ENCODE measurements around the gene IFNAR1. TPM values are rescaled to one million over a fixed set of nuclear protein-coding genes. Genes with fewer than 3 reads are reported as not detected.
A peak's percentile ranks its signal among the peaks of the same experiment; 100 is the strongest.

Gene IFNAR1
- total and polyA plus RNA-seq, 2 donors (not counting 3 experiments of a cell fraction or from before 2014, with no cell fraction given), result 16.2 to 47.8 TPM

- no peaks in the 10 kb centered on the region for H4K20me1 ChIP-seq (replicated peaks; ENCODE audit: control insufficient read depth, extremely low read depth, insufficient read depth, low read length)
- POLR2A ChIA-PET, result no interaction called here
- peak overlapping the region; percentile 70 for H3K27ac ChIP-seq (ENCODE audit: insufficient read depth, low read depth, low read length)
- BruUV-seq (replicated peaks), result no TSS peak
- H3K4me2 ChIP-seq (ENCODE audit: insufficient read depth, low read length), result no peak overlapping the region
- no peaks in the 10 kb centered on the region for H3K9me3 ChIP-seq (replicated peaks; ENCODE audit: control insufficient read depth, insufficient read depth, low read length)
- H3K9ac ChIP-seq (replicated peaks; ENCODE audit: extremely low read depth, insufficient read depth, low read length), result no peak overlapping the region
- H2AFZ ChIP-seq (ENCODE audit: low read depth, low read length), result peak overlapping the region; percentile 91
- no peak overlapping the region for H3K4me3 ChIP-seq (replicated peaks in 1 of 3; ENCODE audit: insufficient read depth in 1 of 3, low read depth in 1 of 3, low read length in 3 of 3)
- no peaks in the 10 kb centered on the region for H3K79me2 ChIP-seq (ENCODE audit: control insufficient read depth, insufficient read depth, low read length)
- dilution Hi-C loops (cut with MboI; ENCODE audit: extremely low pct_ligation_motif_present, low sequenced_read_pairs) (no loop called here), intact Hi-C loops (cut with micrococcal nuclease) (loop anchor here (1.0 kb wide), 2 partner anchors 23 to 35 kb away; partner anchors contain the start of genes IFNAR1 and IL10RB)
- TF ChIP-seq EZH2 (IDR thresholded peaks at IDR 0.05; ENCODE audit: borderline replicate concordance, low read depth, low read length, severe bottlenecking), result no peak
- TF ChIP-seq GATA2 (IDR thresholded peaks at IDR 0.05; ENCODE audit: insufficient read depth, insufficient read length, low read depth, low read length), result no peak
- no peak for TF ChIP-seq POLR2A (IDR thresholded peaks at IDR 0.05; ENCODE audit: low read depth, low read length)
- TF ChIP-seq MAX (IDR thresholded peaks at IDR 0.05; ENCODE audit: insufficient read depth, insufficient read length), result no peak
- no peak for TF ChIP-seq FOS (IDR thresholded peaks at IDR 0.05; ENCODE audit: borderline replicate concordance, insufficient read depth, low read length)
- no peak for TF ChIP-seq JUN (IDR thresholded peaks at IDR 0.05; ENCODE audit: borderline replicate concordance, insufficient read depth, insufficient read length, low read depth)
- TF ChIP-seq MYC (IDR thresholded peaks at IDR 0.05; ENCODE audit: low read depth, low read length), result no peak
- TF ChIP-seq POLR2AphosphoS5 (IDR thresholded peaks at IDR 0.05; ENCODE audit: insufficient read depth, low read depth, low read length), result no peak
- TF ChIP-seq CTCF (IDR thresholded peaks at IDR 0.05; ENCODE audit: extremely low read depth in 1 of 2, insufficient read depth in 1 of 2, low read depth in 1 of 2, low read length in 2 of 2), result no peak
- CTCF ChIA-PET, result interaction anchor here (1.1 to 1.3 kb wide), 2 partner anchors 15 to 60 kb away, joined by 3 read pairs; no protein-coding TSS in a partner anchor
- H3K4me1 ChIP-seq (ENCODE audit: control insufficient read depth, extremely low read depth, insufficient read depth, low read length), result peaks cover 26% of the 10 kb centered on the region
- H3K27me3 ChIP-seq (ENCODE audit: control insufficient read depth in 2 of 2, insufficient read depth in 2 of 2, low read length in 2 of 2), result no peaks in the 10 kb centered on the region
- H3K9me1 ChIP-seq (replicated peaks; ENCODE audit: control insufficient read depth, extremely low read depth, insufficient read depth, low read length), result no peaks in the 10 kb centered on the region
- FAIRE-seq (no peak), DNase-seq (ENCODE audit: low read depth, low spot score) (no peak)
- H3K36me3 ChIP-seq (ENCODE audit: control insufficient read depth in 2 of 2, extremely low read depth in 1 of 2, insufficient read depth in 2 of 2, low read length in 2 of 2), result no peaks in the 10 kb centered on the region
Measured at GRCh38 chr21:33301632-33302002, 23.2 kb upstream of the IFNAR1 start.
